ENCODE measurements around the gene NANOG.
"Not testable (repeated sequence)": the region's sequence is repeated elsewhere in the genome, so short reads cannot be mapped to it uniquely, and the experiment has no call there.

NANOG gene

DNA sequence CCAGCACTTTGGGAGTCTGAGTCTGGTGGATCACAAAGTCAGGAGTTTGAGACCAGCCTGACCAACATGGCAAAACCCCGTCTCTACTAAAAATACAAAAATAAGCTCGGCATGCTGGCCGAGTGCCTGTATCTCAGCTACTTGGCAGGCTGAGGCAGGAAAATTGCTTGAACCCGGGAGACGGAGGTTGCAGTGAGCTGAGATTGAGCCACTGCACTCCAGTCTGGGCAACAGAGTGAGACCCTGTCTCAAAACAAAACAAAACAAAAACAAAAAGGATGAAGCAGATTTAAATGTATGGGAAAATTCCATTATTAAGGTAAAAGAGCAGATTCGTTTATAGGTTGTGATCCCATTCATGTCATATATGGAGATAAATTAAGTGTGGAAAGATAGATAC lies 17.1 kb downstream of the NANOG start:
- H3K9me3 ChIP-seq (ENCODE audit: control insufficient read depth in 1 of 2, low read length in 2 of 2); H3K27me3 ChIP-seq (ENCODE audit: low read depth, low read length); H3K36me3 ChIP-seq (ENCODE audit: control insufficient read depth in 1 of 2, insufficient read depth in 2 of 2, low read length in 2 of 2); H3K27ac ChIP-seq (ENCODE audit: low read length); H3K4me3 ChIP-seq (ENCODE audit: low read depth in 1 of 2, low read length in 2 of 2); H3K4me1 ChIP-seq (ENCODE audit: control insufficient read depth in 1 of 2, insufficient read depth in 2 of 2, low read length in 2 of 2): not testable (repeated sequence)

DNA sequence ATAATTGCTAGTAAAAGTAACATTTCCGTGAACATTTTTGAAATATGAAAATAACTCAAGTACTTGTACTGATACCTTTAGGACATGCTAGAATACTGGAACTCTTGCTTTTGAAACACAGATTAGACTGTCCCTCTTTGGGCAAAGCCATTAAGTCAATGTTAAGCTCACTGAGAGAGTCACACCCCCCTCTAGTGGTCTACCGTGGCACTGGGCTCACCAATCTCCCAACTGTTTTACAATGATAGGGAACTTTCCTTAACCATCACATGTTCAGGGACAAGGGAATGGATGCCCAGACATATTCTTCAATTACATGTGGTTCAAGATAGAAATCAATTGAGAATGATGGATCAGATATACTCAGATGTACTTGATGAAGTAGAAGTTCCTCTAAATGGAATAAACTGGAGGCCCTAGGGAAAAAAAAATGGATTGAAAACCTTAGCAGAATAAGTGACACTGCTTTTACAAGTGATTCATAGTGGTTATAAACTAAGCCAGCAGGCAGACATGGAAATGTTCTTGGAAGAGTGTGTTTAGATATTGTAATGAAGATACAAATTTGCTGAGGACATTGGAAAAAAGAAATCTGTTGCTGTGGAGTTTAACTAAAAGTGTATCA lies 17.8 kb downstream of the NANOG start:
- Histone ChIP-seq H3K36me3 (ENCODE audit: control insufficient read depth in 1 of 2, insufficient read depth in 2 of 2, low read length in 2 of 2) (no peaks in the 10 kb centered on the region), H3K4me3 (ENCODE audit: low read depth in 1 of 2, low read length in 2 of 2) (no peak overlapping the region), H3K9me3 (ENCODE audit: control insufficient read depth in 1 of 2, low read length in 2 of 2) (no peaks in the 10 kb centered on the region), H3K27ac (ENCODE audit: low read length) (no peak overlapping the region), H3K4me1 (ENCODE audit: control insufficient read depth in 1 of 2, insufficient read depth in 2 of 2, low read length in 2 of 2) (no peaks in the 10 kb centered on the region), H3K27me3 (ENCODE audit: low read depth, low read length) (no peaks in the 10 kb centered on the region)

DNA sequence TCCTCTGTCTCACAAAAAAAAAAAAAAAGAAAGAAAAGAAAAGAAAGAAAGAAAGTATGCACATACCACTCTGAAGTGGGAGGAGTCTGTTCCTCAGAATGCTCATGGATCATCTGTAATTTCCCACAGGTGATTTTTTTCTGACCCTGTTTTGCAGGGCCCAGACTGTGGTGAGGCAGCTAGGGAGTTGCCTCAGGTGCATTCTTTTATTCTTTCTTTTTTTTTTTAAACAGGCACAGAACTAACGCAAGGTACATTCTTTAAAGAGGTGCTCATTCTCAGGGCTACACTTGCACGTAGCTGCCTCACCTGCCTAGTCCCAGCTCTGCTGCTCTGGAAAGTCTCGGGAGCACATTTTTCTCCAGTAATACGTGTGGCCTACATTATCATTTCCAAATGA lies 36.6 kb downstream of the NANOG start:
- H3K9me3 ChIP-seq (ENCODE audit: control insufficient read depth in 1 of 2, low read length in 2 of 2); H3K4me3 ChIP-seq (ENCODE audit: low read depth in 1 of 2, low read length in 2 of 2); H3K27me3 ChIP-seq (ENCODE audit: low read depth, low read length); H3K27ac ChIP-seq (ENCODE audit: low read length); H3K4me1 ChIP-seq (ENCODE audit: control insufficient read depth in 1 of 2, insufficient read depth in 2 of 2, low read length in 2 of 2); H3K36me3 ChIP-seq (ENCODE audit: control insufficient read depth in 1 of 2, insufficient read depth in 2 of 2, low read length in 2 of 2): not testable (repeated sequence)

DNA sequence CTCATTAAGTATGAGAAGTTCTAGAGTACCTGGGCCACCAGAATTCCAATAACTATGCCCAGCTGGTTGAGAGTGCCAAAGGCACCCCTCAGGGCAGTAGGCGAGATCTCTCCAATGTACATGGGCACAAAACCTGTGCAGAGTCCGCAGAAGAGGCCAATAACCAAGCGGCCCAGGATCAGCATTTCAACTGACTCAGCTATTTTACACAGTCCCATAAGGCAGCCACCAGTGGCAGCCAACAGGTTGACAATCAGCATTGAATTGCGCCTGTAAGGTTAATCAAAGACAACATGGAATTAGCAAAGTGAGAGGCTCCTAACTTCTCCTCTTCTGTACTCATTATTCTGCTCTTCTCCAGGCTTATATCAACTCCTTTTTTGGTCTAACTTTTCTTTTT lies 40.5 kb downstream of the NANOG start:
- H3K36me3 ChIP-seq (ENCODE audit: control insufficient read depth in 1 of 2, insufficient read depth in 2 of 2, low read length in 2 of 2); H3K9me3 ChIP-seq (ENCODE audit: control insufficient read depth in 1 of 2, low read length in 2 of 2); H3K4me1 ChIP-seq (ENCODE audit: control insufficient read depth in 1 of 2, insufficient read depth in 2 of 2, low read length in 2 of 2); H3K4me3 ChIP-seq (ENCODE audit: low read depth in 1 of 2, low read length in 2 of 2); H3K27me3 ChIP-seq (ENCODE audit: low read depth, low read length); H3K27ac ChIP-seq (ENCODE audit: low read length): not testable (repeated sequence)

DNA sequence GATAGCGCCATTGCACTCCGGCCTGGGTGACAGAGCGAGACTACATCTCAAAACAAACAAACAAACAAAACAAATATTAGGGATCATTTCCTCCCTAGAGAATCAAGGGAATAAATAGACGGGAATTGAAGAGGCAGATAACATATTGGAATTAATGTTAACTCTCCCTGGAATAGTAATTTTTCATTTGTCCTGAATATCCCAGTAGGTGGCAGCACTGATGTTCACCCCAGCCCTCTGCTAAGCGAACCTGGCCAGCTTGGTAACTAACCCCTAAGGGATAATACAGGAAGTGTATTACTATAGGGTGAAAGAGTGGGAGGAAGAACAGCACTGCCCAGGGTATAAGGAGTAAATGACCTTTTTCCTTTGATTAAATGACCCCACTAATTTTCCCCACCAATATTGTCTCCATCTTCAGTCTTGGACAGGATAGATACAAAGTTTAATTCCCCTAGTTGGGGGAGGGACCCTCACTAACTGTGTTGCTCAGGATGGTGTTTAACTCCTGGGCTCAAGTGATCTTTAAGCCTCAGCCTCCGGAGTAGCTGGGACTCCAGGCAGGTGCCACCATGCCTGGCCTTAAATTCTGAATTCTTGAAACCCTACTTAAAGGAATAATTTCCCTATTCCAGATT lies 43.0 kb downstream of the NANOG start:
- Histone ChIP-seq H3K36me3 (ENCODE audit: control insufficient read depth in 1 of 2, insufficient read depth in 2 of 2, low read length in 2 of 2) (no peaks in the 10 kb centered on the region), H3K4me3 (ENCODE audit: low read depth in 1 of 2, low read length in 2 of 2) (no peak overlapping the region), H3K9me3 (ENCODE audit: control insufficient read depth in 1 of 2, low read length in 2 of 2) (no peaks in the 10 kb centered on the region), H3K27me3 (ENCODE audit: low read depth, low read length) (no peaks in the 10 kb centered on the region), H3K27ac (ENCODE audit: low read length) (no peak overlapping the region), H3K4me1 (ENCODE audit: control insufficient read depth in 1 of 2, insufficient read depth in 2 of 2, low read length in 2 of 2) (no peaks in the 10 kb centered on the region)

DNA sequence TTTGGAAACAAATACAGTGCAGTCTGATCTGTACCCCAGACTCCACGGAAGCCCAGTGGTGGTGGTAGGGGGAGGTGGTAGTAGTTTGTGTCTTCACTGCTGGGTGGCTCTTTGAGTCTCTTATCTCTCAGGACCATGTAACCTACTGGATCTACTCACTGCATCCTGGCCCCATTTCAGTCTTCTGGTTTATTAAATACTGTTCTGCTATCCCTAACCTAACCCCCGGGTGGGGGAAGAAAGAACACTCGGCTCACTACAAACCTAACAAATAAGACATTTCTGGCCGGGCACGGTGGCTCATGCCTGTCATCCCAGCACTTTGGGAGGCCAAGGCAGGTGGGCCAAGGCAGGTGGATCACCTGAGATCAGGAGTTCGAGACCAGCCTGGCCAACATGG lies 44.0 kb downstream of the NANOG start:
- not testable (repeated sequence) for H3K27ac ChIP-seq (ENCODE audit: low read length); H3K36me3 ChIP-seq (ENCODE audit: control insufficient read depth in 1 of 2, insufficient read depth in 2 of 2, low read length in 2 of 2); H3K9me3 ChIP-seq (ENCODE audit: control insufficient read depth in 1 of 2, low read length in 2 of 2); H3K4me3 ChIP-seq (ENCODE audit: low read depth in 1 of 2, low read length in 2 of 2); H3K4me1 ChIP-seq (ENCODE audit: control insufficient read depth in 1 of 2, insufficient read depth in 2 of 2, low read length in 2 of 2); H3K27me3 ChIP-seq (ENCODE audit: low read depth, low read length)

DNA sequence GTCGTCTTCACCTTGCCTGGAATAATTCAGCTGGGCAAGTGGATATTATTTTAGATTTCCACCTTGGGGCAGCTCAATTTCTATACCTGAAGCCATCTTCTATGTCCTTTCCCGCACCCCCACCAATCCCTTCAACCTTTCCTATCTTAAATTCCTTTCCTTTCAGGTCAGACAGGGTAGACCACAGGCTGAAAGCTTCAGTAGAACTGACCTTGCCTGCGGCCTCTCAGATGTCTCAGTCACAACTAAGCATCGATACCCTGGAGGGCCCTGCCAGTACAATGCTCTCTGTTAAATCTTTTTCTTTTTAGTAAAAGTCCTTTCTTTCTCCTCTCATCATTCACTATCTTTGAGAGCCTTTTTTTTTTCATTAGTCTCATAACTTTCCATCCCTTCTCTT lies 44.6 kb downstream of the NANOG start:
- Histone ChIP-seq H3K36me3 (ENCODE audit: control insufficient read depth in 1 of 2, insufficient read depth in 2 of 2, low read length in 2 of 2) (no peaks in the 10 kb centered on the region), H3K4me3 (ENCODE audit: low read depth in 1 of 2, low read length in 2 of 2) (no peak overlapping the region), H3K4me1 (ENCODE audit: control insufficient read depth in 1 of 2, insufficient read depth in 2 of 2, low read length in 2 of 2) (no peaks in the 10 kb centered on the region), H3K27me3 (ENCODE audit: low read depth, low read length) (no peaks in the 10 kb centered on the region), H3K9me3 (ENCODE audit: control insufficient read depth in 1 of 2, low read length in 2 of 2) (no peaks in the 10 kb centered on the region), H3K27ac (ENCODE audit: low read length) (no peak overlapping the region)

DNA sequence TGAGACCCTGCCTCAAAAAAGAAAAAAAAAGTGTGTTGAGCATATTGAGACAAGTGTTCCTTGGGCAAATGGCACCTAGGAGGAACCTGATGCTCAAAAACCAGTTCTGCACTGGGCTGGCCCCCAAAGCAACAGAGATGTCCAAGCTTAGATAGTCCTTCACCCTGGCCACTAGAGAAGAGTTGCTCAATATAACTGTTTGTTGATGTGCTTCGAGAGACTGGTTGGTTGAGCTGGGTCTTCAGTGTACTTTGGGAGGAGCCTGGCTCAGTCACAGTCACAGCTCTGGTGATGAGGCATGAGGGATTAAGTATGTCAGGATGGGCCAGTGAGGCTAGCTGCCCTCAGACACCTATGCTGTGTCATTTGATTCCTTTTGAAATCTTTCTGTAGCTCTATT lies 45.5 kb downstream of the NANOG start:
- Histone ChIP-seq H3K36me3 (ENCODE audit: control insufficient read depth in 1 of 2, insufficient read depth in 2 of 2, low read length in 2 of 2) (no peaks in the 10 kb centered on the region), H3K9me3 (ENCODE audit: control insufficient read depth in 1 of 2, low read length in 2 of 2) (no peaks in the 10 kb centered on the region), H3K27me3 (ENCODE audit: low read depth, low read length) (no peaks in the 10 kb centered on the region)

DNA sequence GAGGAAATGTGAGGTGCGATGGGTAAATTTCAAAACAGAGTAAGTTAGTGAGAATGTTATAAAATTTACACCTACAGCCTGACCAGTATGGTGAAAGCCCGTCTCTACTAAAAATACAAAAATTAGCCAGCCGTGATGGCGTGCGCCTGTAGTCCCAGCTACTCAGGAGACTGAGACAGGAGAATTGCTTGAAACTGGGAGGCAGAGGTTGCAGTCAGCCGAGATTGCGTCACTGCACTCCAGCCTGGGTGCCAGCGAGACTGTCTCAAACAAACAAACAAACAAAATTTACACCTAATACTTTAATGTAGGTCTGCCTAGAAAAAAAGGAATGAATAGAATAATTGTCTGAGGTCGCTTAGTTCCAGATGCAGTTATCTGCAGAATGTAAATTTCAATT lies 45.9 kb downstream of the NANOG start:
- H3K27me3 ChIP-seq (ENCODE audit: low read depth, low read length), result no peaks in the 10 kb centered on the region
- no peaks in the 10 kb centered on the region for H3K9me3 ChIP-seq (ENCODE audit: control insufficient read depth in 1 of 2, low read length in 2 of 2)
- no peak overlapping the region for H3K27ac ChIP-seq (ENCODE audit: low read length)
- H3K4me3 ChIP-seq (ENCODE audit: low read depth in 1 of 2, low read length in 2 of 2), result no peak overlapping the region
- H3K4me1 ChIP-seq (ENCODE audit: control insufficient read depth in 1 of 2, insufficient read depth in 2 of 2, low read length in 2 of 2), result no peaks in the 10 kb centered on the region
- no peaks in the 10 kb centered on the region for H3K36me3 ChIP-seq (ENCODE audit: control insufficient read depth in 1 of 2, insufficient read depth in 2 of 2, low read length in 2 of 2)

More for the DNA sequence above, 45.5 kb downstream of the NANOG start:
- H3K4me3 ChIP-seq (ENCODE audit: low read depth in 1 of 2, low read length in 2 of 2), result no peak overlapping the region
- no peaks in the 10 kb centered on the region for H3K4me1 ChIP-seq (ENCODE audit: control insufficient read depth in 1 of 2, insufficient read depth in 2 of 2, low read length in 2 of 2)
- no peak overlapping the region for H3K27ac ChIP-seq (ENCODE audit: low read length)

DNA sequence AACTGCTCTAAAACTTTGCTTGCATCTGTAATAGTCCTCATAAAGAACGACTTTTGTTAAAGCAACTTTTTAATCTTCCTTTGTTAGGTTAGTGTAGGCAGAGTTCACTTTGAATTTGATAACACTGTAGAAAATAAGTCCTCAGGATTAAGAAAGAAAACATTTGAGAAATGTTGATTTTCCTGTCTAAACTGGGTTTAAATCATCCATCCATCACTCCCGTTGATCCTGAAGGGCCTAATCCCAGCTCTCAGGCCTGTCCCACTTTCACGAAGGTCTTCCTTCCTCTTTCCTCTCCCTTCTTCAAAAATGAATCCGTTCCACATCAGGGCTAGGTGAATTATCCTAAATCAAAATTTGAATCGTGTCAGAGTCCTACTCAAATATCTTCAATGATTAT lies 46.6 kb downstream of the NANOG start:
- no peaks in the 10 kb centered on the region for H3K27me3 ChIP-seq (ENCODE audit: low read depth, low read length)
- H3K27ac ChIP-seq (ENCODE audit: low read length), result no peak overlapping the region
- no peaks in the 10 kb centered on the region for H3K9me3 ChIP-seq (ENCODE audit: control insufficient read depth in 1 of 2, low read length in 2 of 2)
- no peaks in the 10 kb centered on the region for H3K4me1 ChIP-seq (ENCODE audit: control insufficient read depth in 1 of 2, insufficient read depth in 2 of 2, low read length in 2 of 2)
- H3K4me3 ChIP-seq (ENCODE audit: low read depth in 1 of 2, low read length in 2 of 2), result no peak overlapping the region
- no peaks in the 10 kb centered on the region for H3K36me3 ChIP-seq (ENCODE audit: control insufficient read depth in 1 of 2, insufficient read depth in 2 of 2, low read length in 2 of 2)

DNA sequence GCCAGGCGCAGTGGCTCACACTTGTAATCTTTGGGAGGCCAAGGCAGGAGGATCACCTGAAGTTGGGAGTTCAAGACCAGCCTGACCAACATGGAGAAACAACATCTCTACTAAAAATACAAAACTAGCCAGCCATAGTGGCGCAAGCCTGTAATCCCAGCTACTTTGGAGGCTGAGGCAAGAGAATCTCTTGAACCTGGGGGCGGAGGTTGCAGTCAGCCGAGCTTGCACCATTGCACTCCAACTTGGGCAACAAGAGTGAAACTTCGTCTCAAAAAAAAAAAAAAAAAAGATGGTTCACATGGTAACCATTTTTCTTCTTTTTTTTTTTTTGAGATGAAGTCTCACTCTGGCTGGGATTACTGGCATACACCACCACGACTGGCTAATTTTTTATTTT lies 48.2 kb downstream of the NANOG start:
- H3K4me1 ChIP-seq (ENCODE audit: control insufficient read depth in 1 of 2, insufficient read depth in 2 of 2, low read length in 2 of 2), result no peaks in the 10 kb centered on the region
- H3K4me3 ChIP-seq (ENCODE audit: low read depth in 1 of 2, low read length in 2 of 2), result no peak overlapping the region
- H3K27me3 ChIP-seq (ENCODE audit: low read depth, low read length), result no peaks in the 10 kb centered on the region
- H3K27ac ChIP-seq (ENCODE audit: low read length), result no peak overlapping the region
- no peaks in the 10 kb centered on the region for H3K9me3 ChIP-seq (ENCODE audit: control insufficient read depth in 1 of 2, low read length in 2 of 2)
- no peaks in the 10 kb centered on the region for H3K36me3 ChIP-seq (ENCODE audit: control insufficient read depth in 1 of 2, insufficient read depth in 2 of 2, low read length in 2 of 2)

DNA sequence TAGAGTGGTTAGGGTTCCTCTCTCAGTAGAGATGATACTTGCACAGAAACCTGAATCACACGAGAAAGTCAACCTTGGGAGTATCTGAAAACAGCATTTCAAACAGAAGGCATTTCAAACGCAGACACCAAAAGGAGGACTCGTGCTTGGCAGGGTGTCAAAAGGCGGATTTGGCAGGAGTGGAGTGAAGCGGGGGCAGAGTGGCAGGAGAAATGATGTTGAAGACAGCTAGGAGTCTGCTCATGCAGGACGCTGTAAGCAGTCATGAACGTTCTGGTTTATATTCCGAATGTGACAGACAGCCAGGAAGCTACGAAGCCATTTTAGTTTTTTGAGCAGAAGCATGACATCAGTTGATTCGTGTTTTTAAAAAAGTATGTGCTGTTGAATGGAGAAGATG lies 50.0 kb downstream of the NANOG start:
- H3K9me3 ChIP-seq (ENCODE audit: control insufficient read depth in 1 of 2, low read length in 2 of 2); H3K4me1 ChIP-seq (ENCODE audit: control insufficient read depth in 1 of 2, insufficient read depth in 2 of 2, low read length in 2 of 2); H3K4me3 ChIP-seq (ENCODE audit: low read depth in 1 of 2, low read length in 2 of 2); H3K36me3 ChIP-seq (ENCODE audit: control insufficient read depth in 1 of 2, insufficient read depth in 2 of 2, low read length in 2 of 2); H3K27me3 ChIP-seq (ENCODE audit: low read depth, low read length); H3K27ac ChIP-seq (ENCODE audit: low read length): not testable (repeated sequence)
